Fibroblast of mammary gland (primary cell): Measurements from ENCODE around the gene ADK.
"Not testable (repeated sequence)": the region's sequence is repeated elsewhere in the genome, so short reads cannot be mapped to it uniquely, and the experiment has no call there.

Experiments
- DNase-seq: peaks from one replicate; pipeline ENCODE4 v3.0.0-alpha.2; 2010; ENCODE audit warnings: low read depth
- H3K4me3 ChIP-seq: 2 replicates; pipeline ENCODE4 v1.5.1; 2011; ENCODE audit warnings: low read depth, mild to moderate bottlenecking, low read length, moderate library complexity; ENCODE audit not compliant: control insufficient read depth
- TF ChIP-seq, protein P1 (sequence below): conservative IDR thresholded peaks from 2 replicates; pipeline ENCODE4 v1.5.1; 2011; ENCODE audit warnings: low read depth, low read length, inconsistent platforms; ENCODE audit not compliant: control insufficient read depth, insufficient read depth

ADK gene

DNA sequence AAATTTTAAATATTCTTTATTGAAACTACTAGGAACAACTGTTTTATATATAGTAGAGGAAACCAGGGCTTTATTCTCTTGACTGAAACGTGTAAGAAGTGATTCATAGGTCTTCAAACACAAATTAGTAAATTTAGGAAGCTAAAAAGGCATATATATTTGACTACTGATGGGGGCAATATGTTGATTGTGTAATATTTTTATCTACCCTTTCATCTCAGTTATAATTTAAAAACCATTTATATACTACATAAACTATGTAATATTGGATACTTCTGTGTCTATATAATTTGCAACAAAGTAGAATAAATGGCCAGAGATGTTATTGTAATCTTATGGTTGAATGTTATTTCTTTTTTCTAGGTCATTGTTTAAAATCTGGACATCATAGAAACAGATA is 406.1 kb downstream of the ADK start:
- no peak overlapping the region for H3K4me3 ChIP-seq
- TF ChIP-seq, protein P1, sequence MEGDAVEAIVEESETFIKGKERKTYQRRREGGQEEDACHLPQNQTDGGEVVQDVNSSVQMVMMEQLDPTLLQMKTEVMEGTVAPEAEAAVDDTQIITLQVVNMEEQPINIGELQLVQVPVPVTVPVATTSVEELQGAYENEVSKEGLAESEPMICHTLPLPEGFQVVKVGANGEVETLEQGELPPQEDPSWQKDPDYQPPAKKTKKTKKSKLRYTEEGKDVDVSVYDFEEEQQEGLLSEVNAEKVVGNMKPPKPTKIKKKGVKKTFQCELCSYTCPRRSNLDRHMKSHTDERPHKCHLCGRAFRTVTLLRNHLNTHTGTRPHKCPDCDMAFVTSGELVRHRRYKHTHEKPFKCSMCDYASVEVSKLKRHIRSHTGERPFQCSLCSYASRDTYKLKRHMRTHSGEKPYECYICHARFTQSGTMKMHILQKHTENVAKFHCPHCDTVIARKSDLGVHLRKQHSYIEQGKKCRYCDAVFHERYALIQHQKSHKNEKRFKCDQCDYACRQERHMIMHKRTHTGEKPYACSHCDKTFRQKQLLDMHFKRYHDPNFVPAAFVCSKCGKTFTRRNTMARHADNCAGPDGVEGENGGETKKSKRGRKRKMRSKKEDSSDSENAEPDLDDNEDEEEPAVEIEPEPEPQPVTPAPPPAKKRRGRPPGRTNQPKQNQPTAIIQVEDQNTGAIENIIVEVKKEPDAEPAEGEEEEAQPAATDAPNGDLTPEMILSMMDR = no peak

DNA sequence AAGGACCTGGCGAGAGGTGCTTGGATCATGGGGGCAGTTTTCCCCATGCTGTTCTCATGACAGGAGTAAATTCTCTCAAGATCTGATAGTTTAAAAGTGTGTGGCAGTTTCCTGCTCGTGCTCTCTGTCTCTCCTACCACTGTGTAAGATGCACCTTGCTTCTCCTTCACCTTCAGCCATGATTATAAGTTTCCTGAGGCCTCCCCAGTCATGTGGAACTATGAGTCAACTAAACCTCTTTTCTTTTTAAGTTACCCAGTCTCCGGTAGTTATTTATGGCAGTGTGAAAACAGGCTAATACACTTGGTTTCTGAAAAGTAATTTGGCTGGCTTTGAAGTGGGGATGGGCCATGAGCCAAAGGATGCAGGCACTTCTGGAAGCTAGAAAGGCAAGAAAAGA is 407.4 kb downstream of the ADK start:
- TF ChIP-seq, protein P1 = no peak
- no peak overlapping the region for H3K4me3 ChIP-seq
- no peak for DNase-seq

More for the DNA sequence above, 406.1 kb downstream of the ADK start:
- no peak for DNase-seq

DNA sequence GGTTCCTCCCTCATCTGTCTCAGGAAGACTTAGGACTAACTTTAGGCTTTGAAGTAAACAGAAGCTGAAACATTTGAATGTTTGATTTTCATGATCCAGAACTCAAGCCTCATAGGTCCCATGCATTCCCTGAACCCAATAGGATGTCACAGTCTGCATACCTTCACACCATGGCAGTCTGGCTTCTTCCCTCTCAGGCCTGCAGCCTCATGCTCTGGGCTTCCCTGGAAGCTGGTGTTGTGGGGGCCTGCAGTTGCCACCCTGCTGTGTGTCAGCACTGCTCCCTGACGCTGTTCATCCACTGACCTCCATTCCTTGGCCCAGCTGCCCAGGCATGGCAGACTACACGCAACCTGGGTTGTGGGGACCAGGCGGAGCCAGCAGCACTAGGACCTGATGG is 407.9 kb downstream of the ADK start:
- H3K4me3 ChIP-seq = no peak overlapping the region
- TF ChIP-seq, protein P1 = no peak
- DNase-seq = no peak

DNA sequence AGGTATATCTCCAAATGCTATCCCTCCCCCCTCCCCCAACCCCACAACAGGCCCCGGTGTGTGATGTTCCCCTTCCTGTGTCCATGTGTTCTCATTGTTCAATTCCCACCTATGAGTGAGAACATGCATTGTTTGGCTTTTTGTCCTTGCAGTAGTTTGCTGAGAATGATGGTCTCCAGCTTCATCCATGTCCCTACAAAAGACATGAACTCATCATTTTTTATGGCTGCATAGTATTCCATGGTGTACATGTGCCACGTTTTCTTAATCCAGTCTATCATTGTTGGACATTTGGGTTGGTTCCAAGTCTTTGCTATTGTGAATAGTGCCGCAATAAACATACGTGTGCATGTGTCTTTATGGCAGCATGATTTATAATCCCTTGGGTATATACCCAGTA is 417.9 kb downstream of the ADK start:
- not testable (repeated sequence) for DNase-seq, H3K4me3 ChIP-seq

DNA sequence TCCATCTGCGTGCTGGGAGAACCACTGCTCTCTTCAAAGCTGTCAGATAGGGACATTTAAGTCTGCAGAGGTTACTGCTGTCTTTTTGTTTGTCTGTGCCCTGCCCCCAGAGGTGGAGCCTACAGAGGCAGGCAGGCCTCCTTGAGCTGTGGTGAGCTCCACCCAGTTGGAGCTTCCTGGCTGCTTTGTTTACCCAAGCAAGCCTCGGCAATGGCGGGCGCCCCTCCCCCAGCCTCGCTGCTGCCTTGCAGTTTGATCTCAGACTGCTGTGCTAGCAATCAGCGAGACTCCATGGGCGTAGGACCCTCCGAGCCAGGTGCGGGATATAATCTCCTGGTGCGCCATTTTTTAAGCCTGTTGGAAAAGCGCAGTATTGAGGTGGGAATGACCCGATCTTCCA is 422.5 kb downstream of the ADK start:
- not testable (repeated sequence) for H3K4me3 ChIP-seq, DNase-seq

DNA sequence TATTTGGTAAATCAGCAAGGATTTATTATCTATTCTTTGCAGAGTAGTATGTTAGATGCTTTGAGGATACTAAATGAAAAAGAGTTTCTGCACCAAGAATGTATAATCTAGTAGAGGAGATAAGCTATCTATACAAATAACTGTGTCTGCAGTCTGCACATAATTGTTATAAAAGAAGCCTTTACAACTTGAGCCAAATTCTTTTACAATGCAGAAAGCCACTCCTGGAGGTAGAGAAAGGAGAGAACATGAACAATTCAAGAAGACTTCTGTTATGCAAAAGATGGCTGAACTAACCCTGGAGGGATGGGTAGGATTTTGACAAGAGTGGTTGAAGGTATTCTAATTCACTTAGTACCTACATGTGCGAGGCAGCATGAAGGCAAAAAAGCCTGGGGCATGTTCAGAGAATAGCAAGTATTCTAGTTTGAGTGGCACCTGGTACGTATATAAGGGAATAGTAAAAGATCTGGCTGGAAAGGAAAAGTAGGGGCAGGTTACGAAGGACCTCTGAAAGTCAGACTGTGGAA is 424.2 kb downstream of the ADK start:
- TF ChIP-seq, protein P1 = no peak
- DNase-seq = no peak
- H3K4me3 ChIP-seq = no peak overlapping the region

DNA sequence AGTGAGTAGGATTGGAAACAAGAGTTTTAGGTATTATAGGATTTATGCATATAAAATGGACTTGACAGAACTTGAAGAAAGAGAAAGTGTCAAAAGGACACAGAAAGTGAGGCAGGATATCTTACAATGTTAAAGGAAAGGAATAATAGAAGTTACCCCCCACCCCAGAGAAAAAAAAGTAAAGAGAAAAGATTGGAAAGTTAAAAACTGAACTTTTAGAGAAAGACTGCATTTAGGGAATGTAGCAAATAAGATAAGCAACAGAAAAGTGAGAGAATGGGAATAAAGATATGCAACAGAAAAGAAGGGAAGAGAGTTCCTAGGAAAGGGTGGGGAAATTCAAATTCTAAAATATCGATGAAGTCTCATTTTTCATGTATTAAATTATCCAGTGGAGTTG is 424.9 kb downstream of the ADK start:
- TF ChIP-seq, protein P1 = no peak
- DNase-seq = no peak
- no peak overlapping the region for H3K4me3 ChIP-seq

DNA sequence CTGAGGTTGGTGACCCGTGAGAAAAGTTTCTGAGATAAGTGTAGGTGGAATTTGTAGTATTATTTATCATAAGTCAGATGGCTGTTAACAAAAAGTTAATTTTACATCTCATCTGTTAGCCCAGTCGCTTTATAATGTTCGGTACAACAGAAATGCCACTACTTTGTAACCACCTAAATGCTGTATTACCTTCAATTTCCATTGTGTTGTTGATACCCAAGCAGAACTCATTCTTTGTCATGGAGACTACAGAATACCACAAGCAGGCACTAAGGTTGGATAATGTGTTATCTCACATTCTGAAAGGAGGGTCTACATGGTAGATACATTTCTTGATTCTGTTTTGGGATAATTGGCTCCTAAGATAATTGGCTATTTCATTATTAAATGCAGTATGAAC is 425.6 kb downstream of the ADK start:
- DNase-seq = no peak
- H3K4me3 ChIP-seq = no peak overlapping the region
- TF ChIP-seq, protein P1 = no peak

DNA sequence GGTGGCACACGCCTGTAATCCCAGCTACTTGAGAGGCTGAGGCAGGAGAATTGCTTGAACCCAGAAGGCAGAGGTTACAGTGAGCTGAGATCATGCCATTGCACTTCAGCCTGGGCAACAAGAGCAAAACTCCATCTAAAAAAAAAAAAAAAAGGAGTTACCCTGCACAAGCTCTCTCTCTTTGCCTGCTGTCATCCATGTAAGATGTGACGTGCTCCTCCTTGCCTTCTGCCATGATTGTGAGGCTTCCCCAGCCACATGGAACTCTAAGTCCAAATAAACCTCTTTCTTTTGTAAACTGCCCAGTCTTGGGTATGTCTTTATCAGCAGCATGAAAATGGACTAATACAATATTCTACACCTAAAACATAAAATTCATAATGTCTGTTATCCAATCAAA is 429.4 kb downstream of the ADK start:
- DNase-seq, H3K4me3 ChIP-seq: not testable (repeated sequence)
